Activated CD8-positive, alpha-beta memory T cell treated with anti-CD3 and anti-CD28 coated beads for 48 hours (primary cell): ENCODE data around the gene FBXO3.

ENCODE experiments used
- DNase-seq, 3 experiments: peaks; one replicate each; pipeline ENCODE4 v3.0.0-alpha.2; 2020; ENCODE audit warnings: low read depth in 2 of 3, low spot score in 2 of 3

The FBXO3 gene

GRCh38 chr11:33772870-33773269 is 1.4 kb downstream of the FBXO3 start:
- DNase-seq = no peak

GRCh38 chr11:33772300-33772699 is 2.0 kb downstream of the FBXO3 start:
- DNase-seq = no peak

- no peak for DNase-seq
Observed at GRCh38 chr11:33770236-33770635, 4.1 kb downstream of the FBXO3 start.

GRCh38 chr11:33769542-33769941 is 4.8 kb downstream of the FBXO3 start:
- DNase-seq = no peak

- no peak for DNase-seq
Observed at GRCh38 chr11:33767624-33768023, 6.7 kb downstream of the FBXO3 start.

GRCh38 chr11:33766085-33766484 is 8.2 kb downstream of the FBXO3 start:
- no peak for DNase-seq

GRCh38 chr11:33761471-33761870 is 12.8 kb downstream of the FBXO3 start:
- no peak for DNase-seq

- no peak for DNase-seq
Observed at GRCh38 chr11:33753304-33753967, 20.9 kb downstream of the FBXO3 start.

- DNase-seq = no peak
Observed at GRCh38 chr11:33751878-33752277, 22.4 kb downstream of the FBXO3 start.

- DNase-seq = no peak
Observed at GRCh38 chr11:33747979-33748378, 26.3 kb downstream of the FBXO3 start.

- DNase-seq = no peak
Observed at GRCh38 chr11:33743291-33743690, 31.0 kb downstream of the FBXO3 start.

- no peak for DNase-seq
Observed at GRCh38 chr11:33742249-33742851, 32.0 kb downstream of the FBXO3 start.

GRCh38 chr11:33741806-33742205 is 32.5 kb downstream of the FBXO3 start:
- no peak for DNase-seq

- no peak for DNase-seq
Observed at GRCh38 chr11:33737362-33737821, 36.9 kb downstream of the FBXO3 start.

GRCh38 chr11:33736148-33736812 is 38.0 kb downstream of the FBXO3 start, which contains the start of gene CD59:
Gene CD59, minus strand, starts transcription at chr11:33736423. Its CDS starts 13,978 bp downstream, at chr11:33722445.
- peak; percentile 66 to 79 (median 71) for DNase-seq

- DNase-seq = peak in 1 of 3 experiments; percentile 29
Observed at GRCh38 chr11:33735271-33736147, 38.8 kb downstream of the FBXO3 start.

GRCh38 chr11:33734441-33735270 is 39.7 kb downstream of the FBXO3 start:
- no peak for DNase-seq

- no peak for DNase-seq
Observed at GRCh38 chr11:33733980-33734379, 40.3 kb downstream of the FBXO3 start.

- DNase-seq = no peak
Observed at GRCh38 chr11:33731723-33732531, 42.4 kb downstream of the FBXO3 start.

- DNase-seq = no peak
Observed at GRCh38 chr11:33730716-33731115, 43.6 kb downstream of the FBXO3 start.
